ENCODE results near the gene GATAD2B. TPM values are rescaled to one million over a fixed set of nuclear protein-coding genes. Genes with fewer than 3 reads are reported as not detected.

GATAD2B gene
- total RNA-seq, 4 donors from 2014 or later = 22.0 to 40.7 (median 28.1) TPM

- intact Hi-C loops (cut with DNase I; ENCODE audit: low total_unique reads) (no loop called here), in situ Hi-C loops (cut with MboI; ENCODE audit: low sequenced_read_pairs in 4 of 4) (no loop called here)
- DNase-seq (no peak), ATAC-seq (no peak)
- no peaks in the 10 kb centered on the region for H3K36me3 ChIP-seq
- H3K27ac ChIP-seq = peak overlapping the region in 1 of 4 donors; percentile 3
- TF ChIP-seq CTCF (IDR thresholded peaks at IDR 0.05 in 4 of 5, conservative IDR thresholded peaks at IDR 0.05 in 1 of 5) = no peak
- no peak for TF ChIP-seq POLR2A (IDR thresholded peaks at IDR 0.05)
- no peaks in the 10 kb centered on the region for H3K27me3 ChIP-seq
- H3K4me1 ChIP-seq = peaks cover 0 to 32% of the 10 kb centered on the region in 2 donors
- H3K4me3 ChIP-seq = no peak overlapping the region
- H3K9me3 ChIP-seq = no peaks in the 10 kb centered on the region
These were observed 49.8 kb downstream of the GATAD2B start for GRCh38 chr1:153872934-153873333.

GRCh38 chr1:153872331-153872730 lies 50.4 kb downstream of the GATAD2B start:
- intact Hi-C loops (cut with DNase I; ENCODE audit: low total_unique reads) (no loop called here), in situ Hi-C loops (cut with MboI; ENCODE audit: low sequenced_read_pairs in 4 of 4) (no loop called here)
- TF ChIP-seq CTCF (IDR thresholded peaks at IDR 0.05 in 4 of 5, conservative IDR thresholded peaks at IDR 0.05 in 1 of 5) = no peak
- TF ChIP-seq POLR2A (IDR thresholded peaks at IDR 0.05) = no peak
- Histone ChIP-seq H3K27ac (no peak overlapping the region), H3K36me3 (no peaks in the 10 kb centered on the region), H3K4me3 (no peak overlapping the region), H3K9me3 (no peaks in the 10 kb centered on the region), H3K27me3 (no peaks in the 10 kb centered on the region), H3K4me1 (peaks cover 0 to 32% of the 10 kb centered on the region in 2 donors)
- DNase-seq (no peak), ATAC-seq (no peak)

- H3K4me3 ChIP-seq = no peak overlapping the region
- intact Hi-C loops (cut with DNase I; ENCODE audit: low total_unique reads) = no loop called here
- no peaks in the 10 kb centered on the region for H3K9me3 ChIP-seq
- peak overlapping the region in 3 of 4 donors; percentile 54 to 79 (median 56) for H3K27ac ChIP-seq
- no peaks in the 10 kb centered on the region for H3K27me3 ChIP-seq
- ATAC-seq (peak; percentile 92 to 95), DNase-seq (peak; percentile 38 to 44)
- TF ChIP-seq POLR2A (IDR thresholded peaks at IDR 0.05) (no peak), CTCF (IDR thresholded peaks at IDR 0.05 in 4 of 5, conservative IDR thresholded peaks at IDR 0.05 in 1 of 5) (no peak)
- H3K4me1 ChIP-seq = peaks cover 0 to 41% of the 10 kb centered on the region in 2 donors
- H3K36me3 ChIP-seq = no peaks in the 10 kb centered on the region
- in situ Hi-C loops (cut with MboI; ENCODE audit: low sequenced_read_pairs in 4 of 4) = no loop called here
These were observed 53.3 kb downstream of the GATAD2B start for GRCh38 chr1:153869486-153869885.

GRCh38 chr1:153866045-153866850 lies 56.5 kb downstream of the GATAD2B start:
- TF ChIP-seq CTCF (IDR thresholded peaks at IDR 0.05 in 4 of 5, conservative IDR thresholded peaks at IDR 0.05 in 1 of 5) (no peak), POLR2A (IDR thresholded peaks at IDR 0.05) (no peak)
- in situ Hi-C loops (cut with MboI; ENCODE audit: low sequenced_read_pairs in 4 of 4) = no loop called here
- Histone ChIP-seq H3K36me3 (no peaks in the 10 kb centered on the region), H3K27ac (peak overlapping the region in 1 of 4 donors; percentile 42), H3K4me1 (peaks cover 0 to 26% of the 10 kb centered on the region in 2 donors), H3K9me3 (no peaks in the 10 kb centered on the region), H3K4me3 (no peak overlapping the region), H3K27me3 (no peaks in the 10 kb centered on the region)
- intact Hi-C loops (cut with DNase I; ENCODE audit: low total_unique reads) = no loop called here
- ATAC-seq (no peak), DNase-seq (no peak)
